ENCODE measurements around the gene EPHA3. TPM values are rescaled to one million over a fixed set of nuclear protein-coding genes. Genes with fewer than 3 reads are reported as not detected.

EPHA3 gene
- total and polyA plus RNA-seq, 4 donors, result 0.18 to 11.7 (median 1.5) TPM

DNA sequence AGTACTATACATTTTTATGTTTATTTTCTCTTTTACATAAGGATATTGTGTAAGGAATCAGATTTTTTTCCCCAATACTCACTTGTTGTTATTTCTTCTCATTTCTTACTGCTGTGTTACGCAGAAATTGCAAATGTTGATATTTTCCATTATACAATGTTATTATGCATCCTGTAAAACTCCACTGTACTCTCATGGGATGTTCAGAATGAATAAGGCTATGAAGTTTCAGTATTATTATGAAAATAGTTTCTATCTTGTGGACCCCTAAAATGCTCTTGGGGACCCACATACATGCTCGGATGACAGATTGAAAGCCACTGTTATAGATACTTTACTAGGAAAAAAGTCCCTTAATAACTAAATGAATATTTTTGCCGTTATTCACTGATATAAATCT is 329.4 kb downstream of the EPHA3 start:
- Histone ChIP-seq H3K27me3 (ENCODE audit: control insufficient read depth in 3 of 3, insufficient read depth in 3 of 3, low read length in 2 of 3) (no peaks in the 10 kb centered on the region), H3K4me1 (ENCODE audit: control insufficient read depth in 5 of 5, insufficient read depth in 5 of 5, low read length in 5 of 5) (peaks cover 0 to 22% (median 0%) of the 10 kb centered on the region in 5 donors), H3K4me3 (no peak overlapping the region), H3K9me3 (ENCODE audit: control insufficient read depth in 4 of 4, insufficient read depth in 3 of 4, low read length in 3 of 4) (no peaks in the 10 kb centered on the region), H3K9ac (ENCODE audit: insufficient read depth in 1 of 2, low read length in 2 of 2) (no peak overlapping the region), H3K36me3 (ENCODE audit: control insufficient read depth in 4 of 4, insufficient read depth in 4 of 4, low read length in 4 of 4) (no peaks in the 10 kb centered on the region), H3K27ac (ENCODE audit: low read depth in 1 of 2, low read length in 1 of 2) (no peak overlapping the region)
- DNase-seq (no peak), ATAC-seq (ENCODE audit: insufficient read depth, low FRiP score) (no peak)
- TF ChIP-seq, protein P1, sequence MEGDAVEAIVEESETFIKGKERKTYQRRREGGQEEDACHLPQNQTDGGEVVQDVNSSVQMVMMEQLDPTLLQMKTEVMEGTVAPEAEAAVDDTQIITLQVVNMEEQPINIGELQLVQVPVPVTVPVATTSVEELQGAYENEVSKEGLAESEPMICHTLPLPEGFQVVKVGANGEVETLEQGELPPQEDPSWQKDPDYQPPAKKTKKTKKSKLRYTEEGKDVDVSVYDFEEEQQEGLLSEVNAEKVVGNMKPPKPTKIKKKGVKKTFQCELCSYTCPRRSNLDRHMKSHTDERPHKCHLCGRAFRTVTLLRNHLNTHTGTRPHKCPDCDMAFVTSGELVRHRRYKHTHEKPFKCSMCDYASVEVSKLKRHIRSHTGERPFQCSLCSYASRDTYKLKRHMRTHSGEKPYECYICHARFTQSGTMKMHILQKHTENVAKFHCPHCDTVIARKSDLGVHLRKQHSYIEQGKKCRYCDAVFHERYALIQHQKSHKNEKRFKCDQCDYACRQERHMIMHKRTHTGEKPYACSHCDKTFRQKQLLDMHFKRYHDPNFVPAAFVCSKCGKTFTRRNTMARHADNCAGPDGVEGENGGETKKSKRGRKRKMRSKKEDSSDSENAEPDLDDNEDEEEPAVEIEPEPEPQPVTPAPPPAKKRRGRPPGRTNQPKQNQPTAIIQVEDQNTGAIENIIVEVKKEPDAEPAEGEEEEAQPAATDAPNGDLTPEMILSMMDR (IDR thresholded peaks at IDR 0.05; ENCODE audit: control extremely low read depth, extremely low read depth), result no peak
- 86 to 87% methylated on average over 3 of the region's 3 CpGs for WGBS, 2 donors

DNA sequence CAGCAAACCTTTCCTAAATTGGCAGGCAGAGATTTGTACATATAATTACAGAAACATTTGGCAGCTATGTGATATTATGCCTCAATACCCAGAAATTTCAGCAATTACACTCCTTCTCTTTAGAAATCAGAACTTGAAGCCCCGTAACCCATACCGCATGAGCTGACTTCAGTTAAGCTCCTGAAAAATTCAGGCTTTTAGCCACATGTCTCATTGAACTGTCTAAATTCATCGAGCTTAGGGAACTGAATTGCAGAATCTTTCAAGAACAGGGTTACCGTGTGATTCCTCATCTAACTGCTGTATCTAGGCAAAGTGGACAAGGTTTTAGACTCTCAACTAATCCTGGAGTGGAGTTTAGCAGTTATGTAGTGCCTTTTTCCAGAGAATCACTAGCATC is 333.0 kb downstream of the EPHA3 start:
- no peak for ATAC-seq (ENCODE audit: insufficient read depth, low FRiP score)
- no peak overlapping the region for H3K9ac ChIP-seq (ENCODE audit: insufficient read depth in 1 of 2, low read length in 2 of 2)
- H3K27ac ChIP-seq (ENCODE audit: low read depth in 1 of 2, low read length in 1 of 2), result no peak overlapping the region
- no peaks in the 10 kb centered on the region for H3K27me3 ChIP-seq (ENCODE audit: control insufficient read depth in 3 of 3, insufficient read depth in 3 of 3, low read length in 2 of 3)
- no peak for DNase-seq
- 88 to 89% methylated on average over 4 of the region's 4 CpGs for WGBS, 2 donors
- H3K9me3 ChIP-seq (ENCODE audit: control insufficient read depth in 4 of 4, insufficient read depth in 3 of 4, low read length in 3 of 4), result no peaks in the 10 kb centered on the region
- H3K4me1 ChIP-seq (ENCODE audit: control insufficient read depth in 5 of 5, insufficient read depth in 5 of 5, low read length in 5 of 5), result peaks cover 0 to 18% (median 0%) of the 10 kb centered on the region in 5 donors
- H3K4me3 ChIP-seq, result no peak overlapping the region
- H3K36me3 ChIP-seq (ENCODE audit: control insufficient read depth in 4 of 4, insufficient read depth in 4 of 4, low read length in 4 of 4), result no peaks in the 10 kb centered on the region
- TF ChIP-seq, protein P1 (IDR thresholded peaks at IDR 0.05; ENCODE audit: control extremely low read depth, extremely low read depth), result no peak

DNA sequence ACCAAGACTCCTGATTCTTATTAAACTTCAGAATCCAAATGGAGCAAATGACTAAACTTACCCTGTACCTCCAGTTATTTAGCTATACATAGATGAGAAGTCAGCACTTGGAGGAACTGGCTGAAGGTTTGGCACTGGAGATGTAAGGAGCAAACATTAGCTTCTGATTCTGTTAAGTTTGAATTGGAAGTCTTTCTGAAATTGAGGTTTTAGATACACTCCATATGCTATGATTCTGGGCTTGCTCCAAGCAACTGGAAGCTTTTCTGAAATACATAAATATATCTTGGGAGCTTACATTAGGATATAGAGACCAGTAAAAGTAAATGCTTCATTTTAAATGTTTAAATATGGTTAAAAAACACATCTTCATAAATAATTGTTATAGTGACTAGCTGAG is 333.7 kb downstream of the EPHA3 start:
- TF ChIP-seq, protein P1 (IDR thresholded peaks at IDR 0.05; ENCODE audit: control extremely low read depth, extremely low read depth), result no peak
- no peaks in the 10 kb centered on the region for H3K9me3 ChIP-seq (ENCODE audit: control insufficient read depth in 4 of 4, insufficient read depth in 3 of 4, low read length in 3 of 4)
- H3K4me3 ChIP-seq, result no peak overlapping the region
- no peaks in the 10 kb centered on the region for H3K27me3 ChIP-seq (ENCODE audit: control insufficient read depth in 3 of 3, insufficient read depth in 3 of 3, low read length in 2 of 3)
- H3K9ac ChIP-seq (ENCODE audit: insufficient read depth in 1 of 2, low read length in 2 of 2), result no peak overlapping the region
- no peak overlapping the region for H3K27ac ChIP-seq (ENCODE audit: low read depth in 1 of 2, low read length in 1 of 2)
- no peaks in the 10 kb centered on the region for H3K36me3 ChIP-seq (ENCODE audit: control insufficient read depth in 4 of 4, insufficient read depth in 4 of 4, low read length in 4 of 4)
- peak in 2 of 3 donors; percentile 53 to 74 for DNase-seq
- ATAC-seq (ENCODE audit: insufficient read depth, low FRiP score), result no peak
- peaks cover 0 to 18% (median 0%) of the 10 kb centered on the region in 5 donors for H3K4me1 ChIP-seq (ENCODE audit: control insufficient read depth in 5 of 5, insufficient read depth in 5 of 5, low read length in 5 of 5)

DNA sequence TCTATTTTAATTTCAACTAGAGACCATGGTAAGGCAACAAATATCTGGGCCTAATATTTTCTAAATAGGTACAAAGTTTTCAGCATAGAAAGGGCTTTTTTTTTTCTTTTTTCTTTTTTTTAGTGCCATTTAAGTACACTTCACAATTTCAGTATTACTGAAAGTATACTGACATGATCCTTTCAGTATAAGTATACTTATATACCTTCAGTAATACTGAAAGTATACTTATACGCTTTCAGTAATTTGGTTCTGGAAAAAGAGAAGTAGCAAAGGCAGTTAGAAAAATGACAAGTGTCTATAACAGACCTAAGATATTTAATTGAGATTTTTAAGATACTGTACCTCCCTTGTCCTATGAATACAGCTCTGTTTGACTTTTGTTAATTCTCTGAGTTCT is 339.2 kb downstream of the EPHA3 start:
- Histone ChIP-seq H3K4me1 (ENCODE audit: control insufficient read depth in 5 of 5, insufficient read depth in 5 of 5, low read length in 5 of 5) (peaks cover 0 to under 1% (median 0%) of the 10 kb centered on the region in 5 donors), H3K27me3 (ENCODE audit: control insufficient read depth in 3 of 3, insufficient read depth in 3 of 3, low read length in 2 of 3) (no peaks in the 10 kb centered on the region), H3K4me3 (no peak overlapping the region), H3K9me3 (ENCODE audit: control insufficient read depth in 4 of 4, insufficient read depth in 3 of 4, low read length in 3 of 4) (no peaks in the 10 kb centered on the region), H3K27ac (ENCODE audit: low read depth in 1 of 2, low read length in 1 of 2) (no peak overlapping the region), H3K36me3 (ENCODE audit: control insufficient read depth in 4 of 4, insufficient read depth in 4 of 4, low read length in 4 of 4) (no peaks in the 10 kb centered on the region), H3K9ac (ENCODE audit: insufficient read depth in 1 of 2, low read length in 2 of 2) (no peak overlapping the region)
- WGBS, 2 donors, result 89 to 91% methylated on average over 1 of the region's 1 CpG
- TF ChIP-seq, protein P1 (IDR thresholded peaks at IDR 0.05; ENCODE audit: control extremely low read depth, extremely low read depth), result no peak
- ATAC-seq (ENCODE audit: insufficient read depth, low FRiP score) (no peak), DNase-seq (no peak)

Data from lung (tissue), 12 donors.